Activated CD4-positive, alpha-beta T cell treated with anti-CD3 and anti-CD28 coated beads, Interleukin-2, Interleukin-4, amounts not matched to agents 100 ng/mL and 50 ng/mL, durations not matched to agents 16 hours and 8 hours (primary cell): ENCODE data around the gene TPPP3.

Experiments used
- DNase-seq: peaks from one replicate; pipeline ENCODE4 v3.0.0-alpha.2; 2020; ENCODE audit warnings: low spot score

The TPPP3 gene

DNA sequence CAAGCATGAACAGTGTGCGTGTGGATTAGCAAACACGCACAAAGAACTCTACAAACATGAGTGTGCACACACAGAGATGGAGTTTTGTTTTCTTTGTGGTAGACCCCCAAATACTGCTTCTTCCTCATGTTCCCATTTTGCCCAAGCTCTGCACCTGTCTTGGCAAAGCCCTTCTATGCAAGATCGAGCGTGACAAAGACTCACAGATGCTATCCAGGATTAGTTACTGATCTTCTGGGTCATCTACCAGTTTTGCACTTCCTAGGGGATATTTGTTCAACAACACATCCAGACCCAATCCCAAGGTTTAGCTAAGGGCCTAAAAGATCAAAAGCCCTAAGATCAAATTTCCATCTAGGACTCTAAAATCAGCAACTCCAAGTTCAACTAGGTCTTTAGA, 50.7 kb downstream of the TPPP3 start:
- no peak for DNase-seq

DNA sequence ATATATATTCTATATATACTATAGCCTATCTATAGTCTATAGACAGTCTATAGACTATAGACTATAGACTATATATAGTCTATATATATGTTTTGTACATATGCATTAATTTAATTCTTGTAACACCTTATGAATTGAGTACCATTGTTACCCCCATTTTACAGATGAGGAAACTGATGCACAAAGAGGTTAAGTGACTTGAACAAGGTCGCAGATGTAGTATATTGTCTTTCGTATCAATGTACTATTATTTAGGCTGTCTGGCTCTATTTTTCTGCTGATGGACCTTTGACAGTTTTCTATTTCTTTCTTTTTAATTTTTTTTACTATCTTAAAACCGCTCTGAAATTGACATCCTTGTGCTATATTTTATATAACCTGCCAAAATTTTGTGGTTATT, 52.0 kb downstream of the TPPP3 start:
- no peak for DNase-seq
